Type B pancreatic cell (in vitro differentiated cells): ENCODE measurements around the gene DCLK1. TPM values are rescaled to one million over a fixed set of nuclear protein-coding genes. Genes with fewer than 3 reads are reported as not detected.

Experiments
- DNase-seq: peaks from one replicate; pipeline ENCODE4 v3.0.0; 2021; ENCODE audit warnings: mixed read lengths; ENCODE audit not compliant: unreplicated experiment; ENCODE audit errors: extremely low spot score
- H3K27ac Mint-ChIP-seq: 2 replicates; pipeline ENCODE4 v1.8.0; 2021; ENCODE audit warnings: mild to moderate bottlenecking, mixed read lengths
- H3K27me3 Mint-ChIP-seq: 2 replicates; pipeline ENCODE4 v1.8.0; 2021; ENCODE audit warnings: mixed read lengths
- H3K36me3 Mint-ChIP-seq: 2 replicates; pipeline ENCODE4 v1.8.0; 2021; ENCODE audit warnings: mixed read lengths
- H3K4me1 Mint-ChIP-seq: one replicate; pipeline ENCODE4 v1.8.0; 2021; ENCODE audit warnings: mixed read lengths; ENCODE audit not compliant: unreplicated experiment
- H3K4me3 Mint-ChIP-seq: 2 replicates; pipeline ENCODE4 v1.8.0; 2021; ENCODE audit warnings: mild to moderate bottlenecking, mixed read lengths
- H3K9me3 Mint-ChIP-seq: 2 replicates; pipeline ENCODE4 v1.8.0; 2021; ENCODE audit warnings: mixed read lengths
- total RNA-seq: library from RNA; stranded (reverse); gene quantifications from 2 replicates; pipeline ENCODE4 v1.2.1, GENCODE V29; 2021; ENCODE audit warnings: low replicate concordance
- TF ChIP-seq, protein P1 (sequence below): fragments of 200-600 bp; sonication (generic); conservative IDR thresholded peaks from 2 replicates; pipeline ENCODE4 v1.5.0; 2021; ENCODE audit warnings: antibody characterized with exemption, mild to moderate bottlenecking

DCLK1 gene
- total RNA-seq, 1 donor from 2014 or later: 47.1 TPM

- Mint-ChIP-seq H3K27ac (no peak overlapping the region), H3K4me3 (no peak overlapping the region), H3K4me1 (peaks cover 5% of the 10 kb centered on the region), H3K27me3 (no peaks in the 10 kb centered on the region), H3K9me3 (no peaks in the 10 kb centered on the region), H3K36me3 (no peaks in the 10 kb centered on the region)
- TF ChIP-seq, protein P1, sequence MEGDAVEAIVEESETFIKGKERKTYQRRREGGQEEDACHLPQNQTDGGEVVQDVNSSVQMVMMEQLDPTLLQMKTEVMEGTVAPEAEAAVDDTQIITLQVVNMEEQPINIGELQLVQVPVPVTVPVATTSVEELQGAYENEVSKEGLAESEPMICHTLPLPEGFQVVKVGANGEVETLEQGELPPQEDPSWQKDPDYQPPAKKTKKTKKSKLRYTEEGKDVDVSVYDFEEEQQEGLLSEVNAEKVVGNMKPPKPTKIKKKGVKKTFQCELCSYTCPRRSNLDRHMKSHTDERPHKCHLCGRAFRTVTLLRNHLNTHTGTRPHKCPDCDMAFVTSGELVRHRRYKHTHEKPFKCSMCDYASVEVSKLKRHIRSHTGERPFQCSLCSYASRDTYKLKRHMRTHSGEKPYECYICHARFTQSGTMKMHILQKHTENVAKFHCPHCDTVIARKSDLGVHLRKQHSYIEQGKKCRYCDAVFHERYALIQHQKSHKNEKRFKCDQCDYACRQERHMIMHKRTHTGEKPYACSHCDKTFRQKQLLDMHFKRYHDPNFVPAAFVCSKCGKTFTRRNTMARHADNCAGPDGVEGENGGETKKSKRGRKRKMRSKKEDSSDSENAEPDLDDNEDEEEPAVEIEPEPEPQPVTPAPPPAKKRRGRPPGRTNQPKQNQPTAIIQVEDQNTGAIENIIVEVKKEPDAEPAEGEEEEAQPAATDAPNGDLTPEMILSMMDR: no peak
- DNase-seq: no peak
Measured at GRCh38 chr13:36046672-36047071, 84.5 kb downstream of the DCLK1 start.

GRCh38 chr13:36038785-36039555 lies 92.2 kb downstream of the DCLK1 start:
- Mint-ChIP-seq H3K27me3 (no peaks in the 10 kb centered on the region), H3K27ac (no peak overlapping the region), H3K4me1 (no peaks in the 10 kb centered on the region), H3K36me3 (no peaks in the 10 kb centered on the region), H3K9me3 (no peaks in the 10 kb centered on the region), H3K4me3 (no peak overlapping the region)
- no peak for DNase-seq
- TF ChIP-seq, protein P1: no peak

DNA sequence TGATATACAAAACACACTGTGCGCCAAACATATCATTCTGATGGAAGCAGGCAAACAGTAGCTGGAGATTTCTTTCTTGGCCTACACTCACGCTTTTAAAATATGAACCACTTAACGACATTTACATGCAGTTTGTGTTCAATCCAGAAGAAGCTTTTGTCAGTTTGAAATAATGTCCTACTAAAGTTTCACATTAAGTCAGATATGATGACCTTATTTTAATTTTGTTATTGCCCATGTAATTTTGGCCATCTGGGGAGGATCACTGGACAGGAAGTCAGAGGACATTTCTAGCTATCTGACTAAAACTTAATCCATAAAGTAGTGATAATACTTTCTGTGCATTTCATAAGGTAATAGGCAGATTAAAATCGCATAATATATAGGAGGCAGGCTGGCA lies 98.1 kb downstream of the DCLK1 start:
- TF ChIP-seq, protein P1: no peak
- Mint-ChIP-seq H3K27me3 (no peaks in the 10 kb centered on the region), H3K9me3 (no peaks in the 10 kb centered on the region), H3K36me3 (no peaks in the 10 kb centered on the region), H3K4me1 (peaks cover 24% of the 10 kb centered on the region), H3K4me3 (no peak overlapping the region), H3K27ac (no peak overlapping the region)
- no peak for DNase-seq

DNA sequence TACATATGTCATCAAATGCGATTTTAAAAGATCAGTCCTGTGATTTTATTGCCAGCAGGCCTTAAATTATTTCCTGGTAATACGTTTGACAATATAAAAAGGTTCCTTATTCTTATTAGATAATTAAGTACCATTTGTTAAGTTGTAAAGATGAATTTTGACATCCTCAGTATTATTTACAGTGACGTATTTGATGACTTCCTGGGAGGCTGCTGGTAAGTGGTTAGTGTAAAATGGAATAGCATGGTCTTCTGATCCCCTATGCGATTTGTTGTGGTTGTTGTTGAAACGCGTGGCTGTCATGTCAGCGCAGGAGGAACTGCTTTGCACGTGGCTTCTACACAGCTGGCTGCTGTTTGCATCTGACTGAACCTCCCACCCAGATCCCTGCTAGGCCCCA lies 99.7 kb downstream of the DCLK1 start:
- no peak overlapping the region for H3K27ac Mint-ChIP-seq

DNA sequence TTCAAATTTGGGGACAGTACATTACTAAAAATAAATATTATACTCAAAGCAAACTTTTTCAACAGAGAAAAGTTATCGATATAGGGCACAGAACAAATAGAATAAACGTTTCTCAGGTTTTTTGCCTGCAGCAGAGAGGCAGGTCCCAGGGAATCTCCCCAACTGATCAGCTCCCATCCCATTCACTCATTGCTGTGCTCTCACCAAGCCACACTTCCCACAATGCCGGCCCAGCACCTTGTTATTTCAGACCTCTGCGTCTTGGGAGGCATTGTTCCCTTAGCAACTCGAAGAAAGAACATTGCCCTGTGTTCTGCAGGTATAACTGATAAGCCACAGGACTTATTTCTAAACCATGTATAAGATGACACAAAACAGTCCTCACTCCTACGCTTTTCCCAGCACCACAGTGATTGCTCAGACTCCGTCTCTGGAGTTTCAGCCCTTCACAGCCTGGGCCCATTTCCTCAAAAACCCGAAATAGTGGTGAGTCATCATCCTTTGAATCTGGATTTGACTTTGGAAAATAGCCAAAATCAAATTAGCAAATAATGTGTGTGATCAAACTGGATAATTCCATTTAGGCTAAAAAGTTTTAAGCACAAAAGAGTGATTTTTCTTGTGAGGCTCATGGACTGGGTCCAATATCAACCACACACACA lies 100.4 kb downstream of the DCLK1 start:
- no peak for DNase-seq
- no peak overlapping the region for H3K27ac Mint-ChIP-seq
- H3K36me3 Mint-ChIP-seq: no peaks in the 10 kb centered on the region
- TF ChIP-seq, protein P1: no peak
- no peaks in the 10 kb centered on the region for H3K27me3 Mint-ChIP-seq
- no peak overlapping the region for H3K4me3 Mint-ChIP-seq
- H3K4me1 Mint-ChIP-seq: peaks cover 24% of the 10 kb centered on the region
- no peaks in the 10 kb centered on the region for H3K9me3 Mint-ChIP-seq

More for the DNA sequence above, 99.7 kb downstream of the DCLK1 start:
- TF ChIP-seq, protein P1: no peak
- Mint-ChIP-seq H3K9me3 (no peaks in the 10 kb centered on the region), H3K4me3 (no peak overlapping the region), H3K27me3 (no peaks in the 10 kb centered on the region), H3K36me3 (no peaks in the 10 kb centered on the region), H3K4me1 (peaks cover 24% of the 10 kb centered on the region)
- DNase-seq: no peak
